ENCODE measurements around the gene REXO5.

Gene REXO5

DNA sequence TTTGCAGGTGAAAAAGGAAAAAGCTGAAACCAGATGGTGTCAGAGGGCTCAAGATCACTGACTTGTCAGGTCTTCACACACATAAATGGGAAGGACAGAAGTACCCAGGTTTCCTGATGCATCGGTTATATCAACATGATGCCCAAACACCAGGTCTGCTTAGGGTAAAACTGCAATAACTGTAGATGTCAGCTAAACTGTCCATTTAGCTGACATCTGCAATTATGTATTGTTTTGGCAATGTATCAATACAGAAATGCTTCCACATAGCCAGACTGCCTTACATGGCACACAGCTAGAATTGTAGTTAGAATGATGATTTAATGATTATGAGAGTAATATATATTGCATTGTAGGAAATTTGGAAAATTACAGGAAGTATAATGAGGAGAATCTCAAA lies 37.5 kb upstream of the REXO5 start:
- no peaks in the 10 kb centered on the region for H3K36me3 ChIP-seq
- no peak overlapping the region for H3K4me3 ChIP-seq (ENCODE audit: low read depth, low read length)
- H3K27me3 ChIP-seq: peaks cover 2% of the 10 kb centered on the region; the same call in 1 of the 2 replicates
- TF ChIP-seq, protein P1, sequence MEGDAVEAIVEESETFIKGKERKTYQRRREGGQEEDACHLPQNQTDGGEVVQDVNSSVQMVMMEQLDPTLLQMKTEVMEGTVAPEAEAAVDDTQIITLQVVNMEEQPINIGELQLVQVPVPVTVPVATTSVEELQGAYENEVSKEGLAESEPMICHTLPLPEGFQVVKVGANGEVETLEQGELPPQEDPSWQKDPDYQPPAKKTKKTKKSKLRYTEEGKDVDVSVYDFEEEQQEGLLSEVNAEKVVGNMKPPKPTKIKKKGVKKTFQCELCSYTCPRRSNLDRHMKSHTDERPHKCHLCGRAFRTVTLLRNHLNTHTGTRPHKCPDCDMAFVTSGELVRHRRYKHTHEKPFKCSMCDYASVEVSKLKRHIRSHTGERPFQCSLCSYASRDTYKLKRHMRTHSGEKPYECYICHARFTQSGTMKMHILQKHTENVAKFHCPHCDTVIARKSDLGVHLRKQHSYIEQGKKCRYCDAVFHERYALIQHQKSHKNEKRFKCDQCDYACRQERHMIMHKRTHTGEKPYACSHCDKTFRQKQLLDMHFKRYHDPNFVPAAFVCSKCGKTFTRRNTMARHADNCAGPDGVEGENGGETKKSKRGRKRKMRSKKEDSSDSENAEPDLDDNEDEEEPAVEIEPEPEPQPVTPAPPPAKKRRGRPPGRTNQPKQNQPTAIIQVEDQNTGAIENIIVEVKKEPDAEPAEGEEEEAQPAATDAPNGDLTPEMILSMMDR (IDR thresholded peaks at IDR 0.05; ENCODE audit: low read depth, low read length): no peak
- no peak for DNase-seq
- no peaks in the 10 kb centered on the region for H3K9me3 ChIP-seq
- no peaks in the 10 kb centered on the region for H3K4me1 ChIP-seq

DNA sequence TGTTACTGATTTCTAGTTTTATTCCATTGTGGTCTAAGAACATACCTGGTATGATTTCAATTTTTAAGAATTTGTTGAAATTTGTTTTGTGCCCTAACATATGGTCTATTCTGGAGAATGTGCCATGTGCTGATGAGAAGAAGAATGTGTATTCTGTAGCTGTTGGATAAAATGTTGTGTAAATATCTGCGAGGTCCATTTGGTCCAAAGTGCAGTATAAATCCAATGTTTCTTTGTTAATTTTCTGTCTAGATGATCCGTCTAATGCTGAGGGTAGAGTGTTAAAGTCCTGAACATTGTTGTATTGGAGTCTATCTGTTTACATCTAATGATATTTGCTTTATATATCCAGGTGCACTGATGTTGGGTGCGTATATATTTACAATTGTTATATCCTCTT lies 32.6 kb upstream of the REXO5 start:
- no peak for DNase-seq
- H3K36me3 ChIP-seq: no peaks in the 10 kb centered on the region
- H3K4me3 ChIP-seq (ENCODE audit: low read depth, low read length): no peak overlapping the region
- no peaks in the 10 kb centered on the region for H3K4me1 ChIP-seq
- H3K9me3 ChIP-seq: no peaks in the 10 kb centered on the region
- no peaks in the 10 kb centered on the region; the same call in 1 of the 2 replicates for H3K27me3 ChIP-seq
- TF ChIP-seq, protein P1 (IDR thresholded peaks at IDR 0.05; ENCODE audit: low read depth, low read length): no peak

DNA sequence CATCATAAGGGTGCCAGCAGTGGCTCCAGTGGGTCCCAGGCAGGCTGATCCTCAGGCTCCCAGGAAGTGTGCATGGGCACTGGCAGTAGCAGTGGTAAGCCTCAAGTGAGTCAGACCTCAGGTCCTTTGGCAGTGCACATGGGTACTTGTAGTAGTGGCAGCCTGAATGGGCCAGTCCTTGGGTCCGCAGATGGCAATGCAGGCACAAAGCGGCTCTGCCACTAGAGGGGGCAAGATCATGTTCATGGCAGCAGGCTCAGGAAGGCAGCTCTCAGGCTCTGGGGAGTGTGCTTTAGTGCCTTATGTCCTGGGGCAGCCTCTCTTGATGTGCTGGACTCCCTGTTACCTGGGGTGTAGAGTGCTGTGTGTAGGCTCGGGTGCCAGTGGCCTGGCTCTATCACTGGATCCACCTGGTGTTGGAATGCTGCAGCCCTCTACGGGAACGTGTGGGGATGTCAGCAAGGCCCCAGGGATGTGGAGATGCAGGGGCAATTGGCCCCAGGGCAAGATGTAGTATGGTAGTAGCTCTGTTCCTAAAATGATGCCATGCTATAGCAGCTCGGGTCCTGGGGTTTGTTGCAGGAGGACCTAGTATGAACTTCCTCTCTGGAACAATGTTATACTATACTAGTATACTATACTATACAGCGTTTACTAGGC lies 31.5 kb upstream of the REXO5 start:
- TF ChIP-seq, protein P1 (IDR thresholded peaks at IDR 0.05; ENCODE audit: low read depth, low read length): peak; percentile 82
- Histone ChIP-seq H3K9me3 (no peaks in the 10 kb centered on the region), H3K4me3 (ENCODE audit: low read depth, low read length) (no peak overlapping the region), H3K4me1 (no peaks in the 10 kb centered on the region), H3K36me3 (no peaks in the 10 kb centered on the region), H3K27me3 (no peaks in the 10 kb centered on the region)
- peak; percentile 79 for DNase-seq

DNA sequence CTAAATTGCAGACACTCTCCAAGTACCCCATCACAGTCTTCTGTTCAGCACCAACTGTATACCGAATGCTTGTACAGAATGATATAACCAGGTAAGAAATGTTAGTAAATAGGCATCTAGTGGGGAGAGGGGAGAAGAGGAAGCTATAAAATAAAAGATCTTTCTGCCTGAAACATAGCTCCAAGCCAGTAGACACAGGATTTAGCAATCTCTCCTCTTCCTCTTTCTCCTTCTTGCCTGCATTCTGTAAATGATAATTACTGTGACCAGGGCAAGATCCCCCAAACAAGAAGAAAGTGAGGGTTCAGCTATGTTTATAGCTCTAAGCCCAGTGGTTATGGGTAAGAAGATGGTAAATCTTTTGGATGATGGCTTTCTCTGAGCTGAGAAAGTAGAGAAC lies 24.6 kb upstream of the REXO5 start:
- Histone ChIP-seq H3K4me1 (no peaks in the 10 kb centered on the region), H3K4me3 (ENCODE audit: low read depth, low read length) (no peak overlapping the region), H3K9me3 (no peaks in the 10 kb centered on the region), H3K36me3 (no peaks in the 10 kb centered on the region), H3K27me3 (0 out of 2 replicates have a peak, but pooled peaks cover 6% of the 10 kb centered on the region)
- no peak for DNase-seq
- TF ChIP-seq, protein P1 (IDR thresholded peaks at IDR 0.05; ENCODE audit: low read depth, low read length): no peak

DNA sequence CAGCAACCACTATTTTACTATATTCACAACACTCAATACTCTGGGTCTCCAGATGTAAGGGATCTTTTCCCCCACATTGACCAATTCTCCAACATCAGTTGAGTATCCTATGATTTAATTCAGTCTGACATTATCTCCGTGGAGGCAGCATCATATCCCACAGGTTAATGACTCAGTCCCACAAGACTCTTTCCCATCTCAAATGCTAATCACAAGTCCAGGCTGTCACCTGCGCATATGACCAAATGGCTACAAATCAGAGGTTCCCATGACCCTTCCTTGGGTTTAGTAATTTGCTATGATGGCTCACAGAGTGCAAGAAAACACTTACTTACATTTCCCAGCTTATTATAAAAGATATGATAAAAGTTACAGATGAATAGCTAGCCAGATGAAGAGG lies 23.9 kb upstream of the REXO5 start:
- no peaks in the 10 kb centered on the region for H3K9me3 ChIP-seq
- H3K4me1 ChIP-seq: no peaks in the 10 kb centered on the region
- H3K36me3 ChIP-seq: no peaks in the 10 kb centered on the region
- H3K27me3 ChIP-seq: 0 out of 2 replicates have a peak, but pooled peaks cover 6% of the 10 kb centered on the region
- TF ChIP-seq, protein P1 (IDR thresholded peaks at IDR 0.05; ENCODE audit: low read depth, low read length): no peak
- H3K4me3 ChIP-seq (ENCODE audit: low read depth, low read length): no peak overlapping the region
- no peak for DNase-seq

DNA sequence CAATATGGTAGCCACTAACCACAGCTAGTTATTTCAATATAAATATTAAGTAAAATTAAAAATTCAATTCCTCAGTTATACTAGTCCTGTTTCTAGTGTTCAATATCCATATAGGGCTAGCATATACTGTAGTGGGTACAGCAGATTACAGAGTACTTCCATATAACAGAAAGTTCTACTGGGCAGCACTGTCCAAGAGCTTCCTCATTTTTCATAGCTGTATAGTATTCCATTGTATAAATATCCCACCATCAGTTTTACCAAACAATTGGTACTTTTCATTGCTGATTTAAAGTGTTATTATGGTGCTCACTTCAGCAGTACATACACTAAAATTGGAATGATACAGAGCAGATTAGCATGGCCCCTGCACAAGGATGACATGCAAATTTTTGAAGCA lies 22.1 kb upstream of the REXO5 start:
- TF ChIP-seq, protein P1 (IDR thresholded peaks at IDR 0.05; ENCODE audit: low read depth, low read length): no peak
- Histone ChIP-seq H3K4me1 (no peaks in the 10 kb centered on the region), H3K36me3 (no peaks in the 10 kb centered on the region), H3K9me3 (no peaks in the 10 kb centered on the region), H3K27me3 (0 out of 2 replicates have a peak, but pooled peaks cover 6% of the 10 kb centered on the region), H3K4me3 (ENCODE audit: low read depth, low read length) (no peak overlapping the region)
- DNase-seq: no peak
